Measurements from ENCODE around the gene RGL3.
A peak's percentile ranks its signal among the peaks of the same experiment; 100 is the strongest.
"Not testable (repeated sequence)": the region's sequence is repeated elsewhere in the genome, so short reads cannot be mapped to it uniquely, and the experiment has no call there.

RGL3 gene

GRCh38 chr19:11383706-11384048 is 35.4 kb downstream of the RGL3 start:
- no peak for DNase-seq (ENCODE audit: low read depth)

- DNase-seq (ENCODE audit: low read depth) = no peak
Observed at GRCh38 chr19:11382898-11383705, 36.0 kb downstream of the RGL3 start.

- peak; percentile 87 for DNase-seq (ENCODE audit: low read depth)
Observed at GRCh38 chr19:11380653-11381537, 38.2 kb downstream of the RGL3 start.

- no peak for DNase-seq (ENCODE audit: low read depth)
Observed at GRCh38 chr19:11379857-11380350, 39.2 kb downstream of the RGL3 start.

- DNase-seq (ENCODE audit: low read depth) = not testable (repeated sequence)
Observed at GRCh38 chr19:11379269-11379845, 39.8 kb downstream of the RGL3 start.

GRCh38 chr19:11378319-11379189 is 40.6 kb downstream of the RGL3 start:
- peak; percentile 60 for DNase-seq (ENCODE audit: low read depth)

GRCh38 chr19:11377756-11378155 is 41.4 kb downstream of the RGL3 start:
- DNase-seq (ENCODE audit: low read depth) = no peak

GRCh38 chr19:11377237-11377636 is 41.9 kb downstream of the RGL3 start:
- DNase-seq (ENCODE audit: low read depth) = peak; percentile 62

- DNase-seq (ENCODE audit: low read depth) = no peak
Observed at GRCh38 chr19:11375143-11375948, 43.8 kb downstream of the RGL3 start.

GRCh38 chr19:11374433-11375142 is 44.5 kb downstream of the RGL3 start, which contains the start of gene SWSAP1:
TSS of gene SWSAP1 (plus strand) at chr19:11374666. CDS start at chr19:11374681, 15 bp downstream.
- peak; percentile 95 for DNase-seq (ENCODE audit: low read depth)

- no peak for DNase-seq (ENCODE audit: low read depth)
Observed at GRCh38 chr19:11373885-11374432, 45.2 kb downstream of the RGL3 start.

- no peak for DNase-seq (ENCODE audit: low read depth)
Observed at GRCh38 chr19:11373166-11373884, 45.8 kb downstream of the RGL3 start.

- no peak for DNase-seq (ENCODE audit: low read depth)
Observed at GRCh38 chr19:11370744-11371143, 48.4 kb downstream of the RGL3 start.

GRCh38 chr19:11367528-11367927 is 51.6 kb downstream of the RGL3 start:
- no peak for DNase-seq (ENCODE audit: low read depth)

- no peak for DNase-seq (ENCODE audit: low read depth)
Observed at GRCh38 chr19:11365557-11366117, 53.5 kb downstream of the RGL3 start.

GRCh38 chr19:11364935-11365334 is 54.2 kb downstream of the RGL3 start:
- DNase-seq (ENCODE audit: low read depth) = no peak

- no peak for DNase-seq (ENCODE audit: low read depth)
Observed at GRCh38 chr19:11364296-11364904, 54.7 kb downstream of the RGL3 start.

GRCh38 chr19:11363881-11364280 is 55.2 kb downstream of the RGL3 start:
- no peak for DNase-seq (ENCODE audit: low read depth)

Measured in HS-27A (cell line).